HG02588 (cell line): ENCODE data around the gene ALKBH3.

Experiments
- ATAC-seq: cut with Tn5 transposase; IDR thresholded peaks from one replicate; pipeline ENCODE4 v1.9.1; 2021; ENCODE audit warnings: mild to moderate bottlenecking, moderate library complexity; ENCODE audit not compliant: unreplicated experiment

The ALKBH3 gene

DNA sequence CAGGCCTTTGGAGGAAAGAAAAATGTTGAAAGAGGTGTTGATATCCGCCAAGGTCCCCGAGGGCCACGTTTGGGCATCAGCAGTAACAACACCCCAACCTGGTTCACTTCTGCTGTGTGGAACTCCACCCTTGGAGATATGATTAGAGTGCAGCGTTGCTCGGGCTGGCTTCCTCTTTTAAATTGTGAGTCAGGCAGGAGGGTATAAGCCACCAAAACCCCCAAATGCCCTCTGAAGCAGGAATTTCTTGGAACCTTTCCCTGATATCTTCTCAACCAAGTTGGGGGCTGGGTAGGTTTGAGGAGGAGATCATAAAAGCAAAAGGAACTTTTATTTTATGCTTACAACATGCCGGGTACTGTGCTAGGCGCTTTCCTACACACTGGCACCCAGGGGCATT lies 55.4 kb downstream of the ALKBH3 start:
- ATAC-seq, result no peak

DNA sequence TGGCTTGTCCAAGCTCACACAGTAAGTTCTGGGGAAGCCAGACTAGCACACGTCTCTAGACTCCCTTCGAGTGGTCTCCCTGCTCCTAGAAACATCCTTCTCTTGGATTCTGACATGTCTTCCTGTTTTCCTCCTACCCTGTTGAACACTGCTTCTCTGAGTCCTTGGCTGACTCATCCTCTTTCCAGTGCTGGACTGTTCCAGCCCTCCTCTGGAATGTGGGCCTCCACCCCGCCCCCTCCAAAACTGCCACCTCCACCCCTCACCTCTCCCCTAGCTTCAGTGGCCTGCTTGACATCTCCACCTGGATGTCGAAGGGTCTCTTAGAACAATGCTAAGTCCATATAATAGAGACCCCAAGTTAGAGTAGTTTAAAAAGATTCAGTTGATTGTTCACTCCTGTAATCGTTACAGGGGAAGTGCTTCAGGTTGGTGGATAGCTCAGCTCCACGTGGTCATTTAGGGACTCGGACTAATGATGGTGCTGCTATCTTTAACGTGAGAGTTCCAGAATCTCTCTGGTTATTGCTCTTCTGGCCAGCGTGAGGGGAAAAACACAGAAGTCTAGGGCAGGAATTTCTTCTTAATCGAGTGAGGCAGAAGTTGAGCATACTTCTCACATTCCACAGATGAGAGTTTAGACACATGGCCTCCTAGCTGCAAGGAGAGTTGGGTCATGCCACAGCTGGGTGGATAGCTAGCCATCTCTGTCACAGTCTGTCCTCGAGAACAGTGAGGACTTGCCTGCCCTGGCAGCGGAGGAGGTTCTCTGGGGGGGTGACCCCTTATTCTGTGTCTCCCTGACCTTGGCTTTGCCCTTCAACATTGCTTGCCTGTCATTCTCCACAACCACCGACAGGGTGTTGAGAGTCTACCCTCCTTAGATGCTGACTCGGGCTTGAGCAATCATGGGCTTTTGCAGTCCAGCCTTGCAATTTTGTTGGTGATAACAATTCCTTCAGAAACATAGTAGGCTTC lies 57.1 kb downstream of the ALKBH3 start:
- ATAC-seq, result no peak

DNA sequence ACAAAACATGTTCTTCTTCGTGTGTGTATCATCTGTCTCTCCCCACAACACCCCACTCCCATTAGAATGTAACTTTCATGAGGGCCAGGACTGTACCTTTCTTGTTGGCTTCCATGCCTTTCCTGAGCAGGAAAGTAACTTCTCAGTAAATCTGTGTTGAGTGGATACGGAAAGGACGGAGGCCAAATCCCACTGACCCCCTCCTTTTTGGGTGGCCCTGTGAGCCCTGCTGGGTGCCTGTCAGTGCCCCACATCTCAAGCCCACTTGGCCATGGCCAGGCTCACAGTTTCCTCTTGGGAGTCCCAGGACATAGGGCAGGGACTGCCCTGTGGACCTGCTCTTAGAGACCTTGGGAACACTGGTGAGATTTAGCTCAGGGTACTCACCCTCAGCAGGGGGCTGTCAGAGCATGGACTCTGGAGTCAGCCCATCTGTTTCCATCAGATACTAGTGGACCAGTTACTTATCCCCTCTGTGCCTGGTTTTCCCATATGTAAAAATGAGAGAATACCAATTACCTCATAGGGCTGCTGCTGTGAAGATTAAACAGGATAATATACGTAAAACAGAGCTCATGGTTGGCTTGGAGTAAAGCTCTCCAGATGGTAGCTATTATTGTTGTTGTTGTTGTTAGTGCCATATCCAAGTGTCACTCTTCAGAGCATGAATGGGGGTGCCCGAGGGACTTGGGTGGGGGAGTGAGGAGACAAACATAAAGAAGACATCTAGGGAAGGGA lies 60.8 kb downstream of the ALKBH3 start:
- ATAC-seq, result no peak

GRCh38 chr11:43942662-43943371 lies 62.2 kb downstream of the ALKBH3 start:
- no peak for ATAC-seq

DNA sequence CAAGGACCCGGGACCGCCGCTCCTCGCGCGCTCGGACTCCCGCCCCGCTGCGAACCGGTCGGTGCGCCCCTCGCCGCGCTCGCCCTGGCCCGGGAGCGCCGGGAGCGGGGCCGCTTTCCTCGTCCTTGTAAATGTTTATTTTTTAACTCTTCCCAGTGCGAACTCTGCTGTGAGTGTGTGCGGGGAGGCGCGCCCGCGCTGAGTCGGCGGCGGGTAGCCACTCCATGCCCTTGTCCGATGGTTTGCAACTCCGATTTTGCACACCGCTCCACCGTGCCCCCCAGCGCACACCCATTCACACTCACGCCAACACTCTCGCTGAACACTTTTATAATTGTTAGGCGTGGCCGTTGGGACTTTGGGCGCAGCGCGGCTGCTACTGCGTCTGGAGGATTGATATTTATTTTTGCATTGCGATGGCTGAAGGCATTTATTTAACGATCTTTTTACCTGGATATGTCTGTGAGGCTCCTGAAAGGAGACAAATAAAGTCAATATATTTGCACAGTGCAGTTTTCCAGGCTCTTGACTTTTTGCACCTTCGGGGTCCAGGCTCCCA lies 62.8 kb downstream of the ALKBH3 start:
- no peak for ATAC-seq

GRCh38 chr11:43943931-43944751 lies 63.5 kb downstream of the ALKBH3 start:
- ATAC-seq, result no peak

- peak; percentile 43 for ATAC-seq
Measured at GRCh38 chr11:43944761-43945311, 64.2 kb downstream of the ALKBH3 start.

DNA sequence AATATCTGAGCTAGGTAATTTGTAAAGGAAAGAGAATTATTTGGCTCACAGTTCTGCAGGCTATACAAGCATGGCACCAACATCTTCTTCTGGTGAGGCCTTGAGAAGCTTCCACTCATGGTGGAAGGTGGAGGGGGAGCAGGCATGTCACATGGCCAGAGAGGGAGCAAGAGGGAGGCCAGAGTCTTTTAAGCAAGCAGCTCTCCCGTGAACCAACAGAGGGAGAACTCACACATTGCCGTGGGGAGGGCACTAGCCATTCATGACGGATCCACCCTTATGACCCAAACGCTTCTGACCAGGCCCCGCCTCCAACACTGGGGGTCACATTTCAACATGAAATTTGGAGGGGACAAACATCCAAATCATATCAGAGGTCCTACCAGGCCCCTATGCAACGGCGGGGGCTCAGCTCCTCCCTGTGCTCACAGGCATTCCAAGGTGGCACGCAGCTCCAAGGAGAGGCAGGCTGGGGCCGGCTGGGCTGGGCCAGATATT lies 66.4 kb downstream of the ALKBH3 start:
- no peak for ATAC-seq

DNA sequence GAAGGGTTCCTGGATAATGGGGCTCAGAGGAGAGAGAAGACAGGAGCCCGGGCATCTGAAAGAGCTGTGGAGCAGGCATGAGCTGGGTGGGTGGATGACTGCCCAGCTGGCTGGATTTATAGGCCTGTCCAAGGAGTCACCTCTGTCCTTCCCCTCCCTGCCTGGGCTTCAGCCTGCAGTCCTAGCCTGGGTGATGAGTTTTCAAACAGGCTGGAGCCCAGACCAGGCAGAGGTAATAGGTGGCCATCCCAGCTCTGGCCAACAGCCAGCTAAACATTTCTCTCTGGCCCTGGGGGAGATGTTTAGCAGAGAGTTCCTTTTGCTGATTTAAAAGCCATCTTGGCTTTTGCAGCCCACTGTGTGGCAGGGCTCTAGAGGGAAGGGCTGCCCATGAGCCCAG lies 67.2 kb downstream of the ALKBH3 start:
- ATAC-seq, result no peak

DNA sequence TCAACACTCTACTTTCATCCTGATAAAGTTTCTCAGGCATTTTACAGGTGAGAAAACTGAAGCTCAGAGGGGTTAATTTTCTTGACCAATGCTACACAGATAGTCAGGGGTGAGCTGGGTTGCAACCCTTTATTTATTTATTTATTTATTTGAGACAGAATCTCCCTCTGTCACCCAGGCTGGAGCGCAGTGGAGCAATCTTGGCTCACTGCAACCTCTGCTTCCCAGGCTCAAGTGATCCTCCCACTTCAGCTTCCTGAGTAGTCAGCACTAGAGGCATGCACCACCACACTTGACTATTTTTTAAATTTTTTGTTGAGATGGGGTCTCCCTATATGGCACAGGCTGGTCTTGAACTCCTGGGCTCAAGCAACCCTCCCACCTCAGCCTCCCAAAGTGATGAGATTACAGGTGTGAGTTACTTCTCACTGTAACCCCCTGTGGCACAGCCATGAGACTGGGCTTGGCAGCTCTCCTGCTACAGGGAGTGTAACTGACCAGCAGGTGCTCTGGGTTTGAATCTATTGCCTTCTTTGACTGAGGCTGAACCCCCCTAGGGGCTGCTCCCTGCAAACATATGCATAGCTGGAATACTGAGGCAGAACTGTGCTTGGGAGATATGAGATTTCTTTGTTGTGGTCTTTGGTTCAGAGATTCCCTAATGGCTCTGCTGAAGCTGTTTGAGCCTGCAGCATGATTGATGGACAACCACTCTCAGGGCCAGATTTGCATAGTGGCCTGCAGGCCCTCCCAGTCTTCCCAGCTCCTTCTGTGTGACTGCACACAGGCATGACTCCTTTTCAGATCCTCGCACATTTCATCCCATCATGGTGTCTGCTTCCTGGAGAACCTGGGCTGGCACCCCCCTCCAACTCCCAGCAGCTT lies 68.0 kb downstream of the ALKBH3 start:
- ATAC-seq, result no peak

- ATAC-seq, result no peak
Measured at GRCh38 chr11:43950311-43950855, 69.8 kb downstream of the ALKBH3 start.

DNA sequence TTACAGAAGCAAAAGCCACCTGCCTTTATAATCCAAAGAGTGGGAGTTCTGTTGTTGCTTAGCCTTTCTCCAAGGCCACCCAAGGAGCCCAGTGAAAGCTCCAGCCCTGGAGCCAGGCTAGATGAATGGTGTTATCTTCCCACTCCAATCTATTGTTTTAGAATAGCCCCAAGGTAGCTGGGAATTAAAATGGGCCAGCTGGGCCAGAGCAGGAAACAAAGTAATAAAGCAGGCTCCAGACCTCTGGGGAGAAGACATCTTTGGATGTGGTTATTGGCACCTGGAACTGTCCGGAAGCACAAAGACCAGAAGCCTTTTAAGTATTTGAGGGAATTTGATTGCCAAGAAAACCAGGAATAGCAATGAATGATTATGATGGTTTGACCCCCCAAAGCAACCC lies 70.6 kb downstream of the ALKBH3 start:
- no peak for ATAC-seq

GRCh38 chr11:43952020-43952400 lies 71.4 kb downstream of the ALKBH3 start:
- no peak for ATAC-seq

DNA sequence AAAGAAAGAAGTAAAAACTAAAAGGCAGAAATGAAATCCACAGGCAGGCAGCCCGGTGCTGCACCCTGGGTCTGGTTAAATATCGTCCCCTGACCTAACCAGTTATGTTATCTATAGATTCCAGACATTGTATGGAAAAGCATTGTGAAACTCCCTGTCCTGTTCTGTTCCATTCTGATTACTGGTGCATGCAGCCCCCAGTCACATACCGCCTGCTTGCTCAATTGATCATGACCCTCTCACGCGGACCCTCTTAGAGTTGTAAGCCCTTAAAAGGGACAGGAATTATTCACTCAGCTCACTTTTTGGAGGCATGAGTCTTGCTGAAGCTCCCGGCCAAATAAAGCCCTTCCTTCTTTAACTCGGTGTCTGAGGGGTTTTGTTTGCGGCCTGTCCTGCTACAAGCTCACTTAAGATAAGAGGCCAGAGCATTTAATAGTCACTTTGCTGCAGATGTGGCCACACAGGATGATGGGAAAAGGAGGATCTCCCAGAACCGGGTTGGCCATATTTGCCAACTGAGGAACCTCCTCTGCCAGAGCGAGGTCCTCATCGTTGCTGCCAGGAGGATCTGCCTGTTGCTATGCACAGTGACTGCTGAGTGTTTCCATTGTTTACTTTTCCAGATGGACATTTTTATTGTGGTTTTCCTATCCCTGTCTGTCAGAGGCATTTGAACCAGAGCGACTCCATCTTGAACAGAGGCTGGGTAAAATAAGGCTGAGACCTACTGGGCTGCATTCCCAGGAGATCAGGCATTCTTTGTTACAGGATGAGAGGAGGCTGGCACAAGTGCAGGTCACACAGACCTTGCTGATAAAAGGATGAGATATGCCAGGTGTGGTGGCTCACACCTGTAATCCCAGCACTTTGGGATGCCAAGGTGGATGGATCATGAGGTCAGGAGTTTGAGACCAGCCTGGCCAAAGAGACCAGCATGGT lies 72.0 kb downstream of the ALKBH3 start:
- ATAC-seq, result no peak

DNA sequence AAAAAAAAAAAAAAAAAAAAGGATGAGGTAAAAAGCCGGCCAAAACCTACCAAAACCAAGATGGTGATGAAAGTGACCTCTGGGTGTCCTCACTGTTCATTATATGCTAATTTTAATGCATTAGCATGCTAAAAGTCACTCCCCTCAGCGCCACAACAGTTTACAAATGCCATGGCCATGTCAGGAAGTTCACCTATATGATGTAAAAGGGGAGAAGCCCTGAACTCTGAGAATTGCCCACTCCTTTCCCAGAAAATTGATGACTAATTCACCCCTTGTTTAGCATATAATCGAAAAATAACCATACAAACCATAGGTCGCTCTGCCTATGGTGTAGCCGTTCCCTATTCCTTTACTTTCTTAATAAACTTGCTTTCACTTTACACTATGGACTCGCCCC lies 72.9 kb downstream of the ALKBH3 start:
- no peak for ATAC-seq

- ATAC-seq, result no peak
Measured at GRCh38 chr11:43954241-43954640, 73.6 kb downstream of the ALKBH3 start.

- no peak for ATAC-seq
Measured at GRCh38 chr11:43955381-43956118, 74.9 kb downstream of the ALKBH3 start.
